Skeletal muscle cell (primary cell): ENCODE results near the gene RGS7BP.

Experiments
- DNase-seq: peaks from one replicate; pipeline ENCODE4 v3.0.0-alpha.2; 2010; ENCODE audit warnings: low read depth
- H3K4me3 ChIP-seq: 2 replicates; pipeline ENCODE4 v1.5.1; 2011; ENCODE audit warnings: low read depth, mild to moderate bottlenecking, control low read depth, low read length, moderate library complexity

The RGS7BP gene

DNA sequence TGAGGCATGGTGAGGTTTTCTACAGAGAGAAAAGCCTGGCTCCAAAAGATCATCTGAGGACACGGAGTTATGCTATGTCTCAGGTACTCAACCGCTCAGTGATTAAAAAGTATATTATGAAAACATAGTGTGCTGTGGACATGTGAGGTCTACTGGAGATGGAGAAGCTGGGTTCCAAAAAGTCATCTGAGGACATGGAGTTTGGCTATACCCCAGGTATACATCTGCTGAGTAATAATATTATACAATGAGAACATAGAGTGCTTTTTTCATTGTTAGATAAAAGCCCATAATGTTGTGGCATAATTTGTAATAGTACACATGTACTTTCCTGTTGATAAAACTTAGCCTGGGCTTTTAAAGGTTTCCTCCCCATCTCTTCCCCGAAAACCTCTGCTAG, 113.8 kb downstream of the RGS7BP start:
- H3K4me3 ChIP-seq = no peak overlapping the region
- no peak for DNase-seq

DNA sequence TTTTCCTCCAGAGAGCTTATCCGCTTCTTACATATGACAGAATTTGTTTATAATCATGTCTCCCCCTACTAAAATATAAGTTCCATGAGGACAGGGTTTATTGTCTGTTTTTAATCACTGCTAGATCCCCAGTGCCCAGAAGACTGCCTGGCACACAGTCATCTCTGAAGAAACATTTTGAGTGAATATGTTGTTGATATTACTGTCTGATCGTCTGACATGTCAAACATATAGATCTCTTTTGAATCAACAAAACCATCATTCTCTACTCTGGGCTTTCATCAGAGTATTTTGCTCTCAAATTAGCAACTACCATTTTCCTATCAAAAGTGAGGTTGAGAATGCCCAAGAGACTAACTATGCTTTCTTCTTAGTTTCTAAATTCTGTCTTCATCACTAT, 117.2 kb downstream of the RGS7BP start:
- no peak overlapping the region for H3K4me3 ChIP-seq
- no peak for DNase-seq

DNA sequence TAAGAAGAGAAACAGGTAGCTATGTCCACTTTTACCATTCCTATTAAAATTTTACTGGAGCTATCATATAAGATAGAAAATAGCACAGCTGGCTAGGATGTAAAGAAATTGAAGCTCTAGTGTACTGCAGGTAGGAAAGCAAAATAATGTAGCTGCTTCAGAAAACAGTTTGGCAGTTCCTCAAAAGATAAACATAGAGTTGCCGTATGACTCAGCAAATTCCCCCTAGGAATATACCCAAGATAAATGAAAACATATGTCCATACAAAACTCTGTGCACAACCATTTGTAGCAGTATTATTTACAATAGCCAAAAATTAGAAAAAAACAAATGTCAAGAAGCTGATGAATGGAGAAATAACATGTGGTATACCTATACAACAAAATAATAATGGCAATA, 119.9 kb downstream of the RGS7BP start:
- DNase-seq = no peak

DNA sequence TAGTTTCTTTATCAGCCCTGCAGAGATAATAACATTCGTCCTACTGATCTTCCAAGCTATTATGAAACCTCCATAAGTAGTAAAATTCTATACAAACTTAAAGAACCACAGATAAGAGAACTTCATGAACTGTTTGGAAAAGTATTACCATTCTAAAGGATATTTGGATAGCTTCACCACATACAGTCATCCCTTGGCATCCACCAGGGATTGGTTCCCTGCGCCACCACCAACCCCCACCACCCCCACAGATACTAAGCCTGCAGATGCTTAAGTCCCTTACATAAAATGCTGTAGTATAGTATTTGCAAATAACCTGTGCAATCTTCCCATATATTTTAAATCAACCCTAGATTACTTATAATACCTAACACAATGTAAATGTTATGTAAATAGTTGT, 123.1 kb downstream of the RGS7BP start:
- H3K4me3 ChIP-seq = no peak overlapping the region

More for the DNA sequence above, 119.9 kb downstream of the RGS7BP start:
- no peak overlapping the region for H3K4me3 ChIP-seq

DNA sequence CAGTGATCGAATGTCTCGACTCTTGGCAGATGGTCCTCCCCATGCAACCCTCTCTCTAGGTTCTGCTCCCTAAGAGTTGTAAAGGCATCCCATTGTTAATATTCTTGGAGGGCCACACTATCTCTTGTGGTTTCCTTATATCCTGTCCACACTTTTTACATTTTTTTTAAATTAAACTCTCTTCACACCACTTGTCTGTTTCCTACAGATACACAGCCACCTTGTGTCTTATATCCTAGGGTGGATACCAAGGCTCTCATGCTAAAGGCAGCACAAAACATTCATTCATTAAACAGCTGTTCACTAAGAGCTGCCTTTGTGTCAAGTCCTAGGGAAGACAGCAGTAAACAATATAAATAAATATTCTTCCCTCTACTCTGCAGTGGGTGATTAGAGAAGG, 124.0 kb downstream of the RGS7BP start:
- DNase-seq = no peak

More for the DNA sequence above, 123.1 kb downstream of the RGS7BP start:
- DNase-seq = no peak

DNA sequence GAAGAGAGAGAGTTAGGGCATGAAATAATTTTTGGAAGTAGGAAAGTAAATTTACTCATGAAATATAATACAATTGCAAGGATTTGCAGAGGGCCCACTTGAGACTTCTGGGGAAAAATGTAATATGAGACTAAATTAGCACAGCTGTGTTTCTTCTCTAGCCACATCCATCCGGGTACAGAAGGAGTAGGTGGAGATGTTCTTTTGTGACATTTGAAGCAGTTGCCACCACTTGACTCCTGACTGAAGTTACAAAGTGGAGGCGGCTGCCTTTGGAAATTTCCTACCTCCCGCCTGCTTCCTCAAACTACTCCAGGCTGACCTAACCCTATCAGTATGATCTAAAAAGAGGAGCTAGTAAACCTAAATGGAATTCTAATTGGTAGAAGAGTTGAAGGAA, 126.4 kb downstream of the RGS7BP start:
- DNase-seq = peak; percentile 31
- no peak overlapping the region for H3K4me3 ChIP-seq

More for the DNA sequence above, 124.0 kb downstream of the RGS7BP start:
- no peak overlapping the region for H3K4me3 ChIP-seq

DNA sequence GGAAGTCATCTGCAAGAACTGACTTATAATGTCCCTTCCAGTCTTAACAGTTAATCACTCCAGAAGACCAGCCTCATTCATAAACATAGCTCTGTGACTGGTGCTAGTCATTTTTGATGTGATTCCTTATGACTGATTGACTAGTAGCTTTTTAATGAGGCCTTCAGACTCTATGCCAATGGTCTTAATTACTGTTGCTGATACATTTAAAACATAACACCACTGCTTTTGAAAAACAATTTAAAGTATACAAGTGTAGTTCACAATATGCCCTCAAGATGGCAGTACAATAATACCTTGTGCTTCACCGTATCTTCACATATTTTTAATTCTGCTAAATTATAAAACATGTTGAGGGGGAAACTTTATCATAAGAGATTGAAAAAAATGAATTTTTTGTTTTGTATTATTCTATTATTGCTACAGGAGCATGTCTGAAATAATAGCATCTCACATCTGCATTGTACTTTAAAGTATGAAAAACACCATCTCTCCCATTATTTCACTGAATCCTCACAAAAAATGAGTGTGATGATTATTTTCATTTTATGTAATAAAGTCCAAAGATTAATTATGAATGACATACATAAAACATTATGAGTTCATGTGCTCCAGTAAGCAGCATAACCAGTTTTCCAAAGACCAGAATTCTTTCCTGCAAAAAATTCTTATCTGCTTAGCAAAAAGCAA, 129.3 kb downstream of the RGS7BP start:
- no peak for DNase-seq
- no peak overlapping the region for H3K4me3 ChIP-seq

DNA sequence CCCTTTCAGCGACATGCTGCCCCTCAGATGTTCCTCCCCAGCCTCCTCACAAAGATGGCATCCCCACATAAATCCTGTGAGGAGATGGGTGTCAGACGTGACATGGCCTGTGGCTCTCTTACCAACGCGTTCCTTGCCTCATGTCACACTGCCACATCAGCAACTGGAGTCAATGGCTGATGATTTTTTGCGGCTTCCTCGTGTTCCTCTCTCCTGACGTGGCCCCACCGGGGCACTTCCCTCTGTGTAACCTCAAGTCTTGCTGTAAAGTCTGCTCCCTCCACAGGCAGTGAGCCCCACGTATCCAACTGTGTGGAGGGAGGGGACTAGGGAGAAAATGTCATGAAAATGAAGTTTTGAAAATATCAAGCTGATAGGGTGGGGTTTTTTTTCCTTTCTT, 131.3 kb downstream of the RGS7BP start:
- no peak overlapping the region for H3K4me3 ChIP-seq
- no peak for DNase-seq

DNA sequence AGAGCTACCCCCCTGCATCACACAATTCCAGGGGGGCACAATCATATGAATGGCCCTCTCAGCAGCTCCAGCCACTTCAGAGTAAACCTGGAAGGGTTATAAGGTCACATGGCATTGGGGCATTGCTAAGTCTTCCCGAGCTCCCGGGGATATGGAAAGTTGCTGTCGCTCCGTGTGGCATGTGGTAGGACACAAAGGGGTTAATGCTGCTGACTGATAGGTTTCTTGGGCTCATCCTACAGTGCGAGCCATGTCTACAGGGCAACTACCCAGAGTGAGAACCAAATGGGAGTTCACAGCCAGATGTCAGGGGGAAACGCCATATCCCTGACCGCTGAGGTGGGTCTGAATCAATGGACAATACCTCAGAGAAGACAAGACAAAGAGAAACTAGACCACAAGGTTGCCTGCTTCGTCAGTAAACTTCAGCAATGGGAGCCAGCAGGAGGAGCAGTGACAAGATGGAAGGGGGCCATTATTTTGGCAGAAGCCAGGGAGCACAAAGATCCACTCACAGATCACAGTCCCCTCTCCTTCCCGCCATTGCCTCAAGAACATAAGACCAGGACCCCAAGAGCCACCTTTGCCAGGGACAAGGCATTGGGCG, 132.1 kb downstream of the RGS7BP start:
- DNase-seq = no peak
- no peak overlapping the region for H3K4me3 ChIP-seq

DNA sequence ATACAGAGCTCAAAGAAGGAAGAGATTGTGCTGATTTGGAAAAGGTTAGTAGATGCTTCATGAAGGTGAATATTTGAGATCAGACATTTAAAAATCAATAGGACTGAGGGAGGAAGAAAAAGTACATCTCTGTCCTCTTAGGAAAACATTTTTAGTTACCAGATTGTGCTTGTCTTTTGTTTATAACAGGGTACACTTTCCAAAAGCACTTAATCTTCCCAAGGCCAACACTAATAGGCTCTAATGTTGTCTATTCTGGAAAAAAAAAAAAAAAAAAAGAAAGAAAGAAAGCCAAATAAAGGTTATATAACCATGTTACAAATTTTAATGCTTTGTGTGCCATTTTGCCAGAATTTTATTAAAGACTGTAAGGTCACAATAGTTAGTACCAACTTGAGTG, 139.0 kb downstream of the RGS7BP start:
- no peak overlapping the region for H3K4me3 ChIP-seq
- no peak for DNase-seq

DNA sequence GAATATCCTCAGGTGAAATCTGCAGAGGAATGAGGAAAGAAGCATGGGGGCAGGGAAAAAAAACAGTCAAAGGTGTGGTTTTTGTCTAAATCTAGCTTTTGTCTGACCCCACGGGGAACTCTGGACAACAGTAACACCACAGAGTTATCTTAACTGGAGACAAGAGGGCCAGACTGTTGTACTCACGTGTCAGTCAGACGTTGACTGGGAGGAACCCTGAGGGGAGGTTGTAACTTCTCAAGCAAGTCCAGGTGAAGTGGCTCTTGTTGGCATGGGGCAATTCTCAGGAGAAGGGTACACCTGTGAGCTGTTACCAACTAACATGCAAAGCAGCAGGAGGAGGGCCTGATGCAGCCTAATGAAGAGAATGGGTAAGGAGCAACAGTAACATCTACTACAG, 140.4 kb downstream of the RGS7BP start:
- DNase-seq = no peak
- no peak overlapping the region for H3K4me3 ChIP-seq

DNA sequence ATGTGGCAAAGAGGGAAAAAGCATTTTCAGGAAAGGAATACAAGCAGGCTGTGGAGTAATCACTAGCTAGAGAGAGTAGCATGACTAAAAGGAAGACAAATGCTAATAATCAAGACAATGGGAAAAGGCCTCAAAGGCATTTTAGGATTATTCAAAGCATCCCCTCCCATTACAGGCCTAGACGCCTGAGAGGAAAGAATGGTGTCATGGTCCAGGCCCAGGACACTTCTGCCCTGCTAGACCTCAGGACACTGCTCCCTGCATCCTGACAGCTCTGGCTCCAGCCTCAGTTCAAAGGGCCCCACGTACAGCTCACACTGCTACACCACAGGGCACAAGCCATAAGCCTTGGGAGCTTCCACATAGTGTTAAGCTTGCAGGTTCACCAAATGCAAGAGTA, 143.7 kb downstream of the RGS7BP start:
- H3K4me3 ChIP-seq = no peak overlapping the region
- no peak for DNase-seq

DNA sequence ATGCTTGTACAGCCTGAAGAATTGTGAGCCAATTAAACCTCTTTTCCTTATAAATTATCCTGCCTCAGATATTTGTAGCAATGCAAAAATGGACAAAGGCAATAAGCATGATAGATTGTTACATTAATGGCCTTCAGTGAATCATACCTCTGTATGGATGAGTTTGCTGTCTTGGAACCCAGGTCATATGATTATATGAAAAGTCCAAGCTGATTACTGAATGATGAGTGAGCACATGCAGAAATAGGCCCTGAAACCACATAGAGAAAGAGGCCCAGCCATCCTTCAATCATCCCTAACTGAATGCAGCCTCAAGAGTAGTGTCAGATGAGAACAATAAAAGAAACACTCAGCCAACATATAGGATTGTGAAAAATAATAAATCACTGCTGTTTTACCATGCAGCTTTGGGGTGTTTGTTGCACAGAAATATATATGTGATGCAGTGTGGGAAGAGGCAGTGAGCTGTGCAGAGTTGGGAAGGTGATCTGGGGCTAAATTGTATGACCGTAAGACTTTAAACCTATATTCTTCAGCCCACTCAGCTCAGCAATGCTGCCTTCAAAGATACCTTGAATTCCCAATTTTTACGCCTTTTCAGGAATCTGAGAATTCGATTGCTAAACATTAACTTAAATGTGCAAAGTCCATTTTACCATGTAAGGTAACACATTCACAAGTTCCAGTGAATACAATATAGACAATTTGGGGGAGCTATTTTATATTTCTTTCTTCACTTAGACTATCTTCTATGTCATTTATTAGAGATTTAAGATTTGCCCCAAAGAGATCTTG, 148.1 kb downstream of the RGS7BP start:
- H3K4me3 ChIP-seq = no peak overlapping the region
- no peak for DNase-seq

DNA sequence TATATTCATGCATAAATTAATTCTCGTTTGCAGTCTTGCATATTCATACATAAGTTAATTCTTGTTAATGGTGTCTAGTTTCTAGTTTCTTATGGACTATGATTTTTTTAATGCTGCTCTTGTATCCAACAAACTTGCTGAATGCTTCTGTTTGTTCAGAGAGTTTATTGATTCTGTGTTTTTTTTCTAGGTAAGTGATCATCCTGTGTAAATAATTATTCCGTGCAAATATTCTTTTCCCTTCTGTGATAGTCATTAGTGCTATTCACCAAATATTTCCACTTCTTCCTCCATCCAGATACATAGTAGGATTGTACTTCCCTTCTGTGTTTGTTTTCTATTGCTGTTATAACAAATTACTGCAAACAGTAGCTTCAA, 148.7 kb downstream of the RGS7BP start:
- DNase-seq = no peak
- H3K4me3 ChIP-seq = no peak overlapping the region

DNA sequence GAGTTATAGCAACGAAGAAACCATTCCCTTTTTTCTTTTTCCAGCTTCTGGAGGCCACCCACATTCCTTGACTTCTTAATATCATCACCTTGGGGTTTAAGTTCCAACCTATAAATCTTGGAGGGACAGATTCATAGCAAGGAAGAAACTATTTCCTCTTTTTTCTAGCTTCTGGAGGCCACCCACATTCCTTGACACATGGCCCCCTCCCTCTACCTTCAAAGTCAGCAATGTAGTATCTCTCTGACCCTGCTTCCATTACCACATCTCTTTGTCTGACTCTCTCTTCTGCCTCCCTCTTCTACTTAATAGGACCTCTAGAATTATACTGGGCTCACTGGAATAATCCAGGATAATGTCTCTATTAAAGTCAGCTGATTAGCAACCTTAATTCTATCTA, 149.8 kb downstream of the RGS7BP start:
- no peak overlapping the region for H3K4me3 ChIP-seq
- no peak for DNase-seq

DNA sequence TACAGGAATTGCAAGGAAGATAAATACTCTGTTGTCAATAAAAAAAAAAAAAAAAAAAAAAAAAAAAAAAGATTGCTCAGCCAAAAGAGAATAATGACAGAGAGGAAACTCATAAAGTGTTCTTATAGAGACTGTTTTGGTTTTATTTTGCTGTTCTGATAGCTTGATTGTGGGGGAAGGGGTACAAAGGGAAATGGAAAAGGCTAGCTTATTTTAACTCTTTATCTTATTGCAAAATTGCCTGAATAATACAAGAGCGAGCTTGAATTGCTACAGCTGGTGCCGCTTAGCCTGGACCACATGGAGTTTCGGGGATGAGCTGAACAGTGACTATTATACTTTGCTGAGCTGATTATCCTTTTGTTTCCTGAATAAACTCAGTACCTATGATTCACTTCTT, 153.5 kb downstream of the RGS7BP start:
- H3K4me3 ChIP-seq = no peak overlapping the region
- no peak for DNase-seq
